22Rv1 (cell line): ENCODE data around the gene HIPK2.
A peak's percentile ranks its signal among the peaks of the same experiment; 100 is the strongest.

Experiments
- H3K27ac ChIP-seq: fragments of 450-650 bp; 2 replicates; pipeline ENCODE4 v1.5.1; 2017
- ZFX ChIP-seq: fragments of 450-650 bp; IDR thresholded peaks from 2 replicates; pipeline ENCODE4 v1.6.1; 2017; ENCODE audit warnings: antibody characterized with exemption, borderline replicate concordance
- TF ChIP-seq, protein P1 (sequence below): fragments of 450-650 bp; IDR thresholded peaks from 2 replicates; pipeline ENCODE4 v1.5.1; 2017; ENCODE audit warnings: mild to moderate bottlenecking

The HIPK2 gene

DNA sequence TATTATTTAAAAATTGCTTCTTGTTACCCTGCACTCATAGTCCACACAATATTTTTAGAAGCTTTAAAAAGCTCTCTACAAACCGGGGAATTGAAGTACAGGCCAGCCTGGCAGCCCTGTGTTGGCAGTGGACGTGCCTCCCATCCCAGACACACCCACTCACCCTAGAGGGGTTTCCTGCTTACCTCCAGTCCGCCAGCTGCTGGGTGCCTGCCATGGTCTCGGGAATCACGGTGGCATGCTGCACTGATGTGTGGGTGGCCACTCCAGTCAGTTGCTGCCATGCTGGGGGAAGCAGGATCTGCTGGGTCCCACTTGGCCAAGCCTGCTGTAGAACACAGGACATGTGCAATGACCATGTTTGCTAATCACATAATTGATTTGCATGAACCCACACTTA lies 173.9 kb downstream of the HIPK2 start:
- no peak for TF ChIP-seq ZFX
- H3K27ac ChIP-seq, result no peak overlapping the region

DNA sequence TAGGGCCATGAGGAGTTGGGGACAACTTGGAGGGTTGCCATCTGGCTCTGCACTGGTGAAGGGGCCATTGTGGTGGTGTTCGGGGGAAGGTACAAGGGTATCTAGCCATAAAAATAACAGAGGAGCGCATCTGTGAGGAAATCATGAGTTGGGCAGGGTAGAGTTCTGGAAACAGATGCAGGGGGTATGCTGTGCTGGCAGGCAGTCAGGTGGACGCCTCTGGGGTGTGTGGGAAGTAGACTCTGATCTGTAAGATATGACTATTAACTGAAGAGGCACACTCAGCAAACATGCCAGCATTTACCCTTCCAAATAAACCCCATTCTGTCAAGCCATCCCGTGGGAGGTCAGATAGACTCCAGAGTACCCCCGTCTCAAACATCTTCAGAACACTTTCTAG lies 174.5 kb downstream of the HIPK2 start:
- TF ChIP-seq, protein P1, sequence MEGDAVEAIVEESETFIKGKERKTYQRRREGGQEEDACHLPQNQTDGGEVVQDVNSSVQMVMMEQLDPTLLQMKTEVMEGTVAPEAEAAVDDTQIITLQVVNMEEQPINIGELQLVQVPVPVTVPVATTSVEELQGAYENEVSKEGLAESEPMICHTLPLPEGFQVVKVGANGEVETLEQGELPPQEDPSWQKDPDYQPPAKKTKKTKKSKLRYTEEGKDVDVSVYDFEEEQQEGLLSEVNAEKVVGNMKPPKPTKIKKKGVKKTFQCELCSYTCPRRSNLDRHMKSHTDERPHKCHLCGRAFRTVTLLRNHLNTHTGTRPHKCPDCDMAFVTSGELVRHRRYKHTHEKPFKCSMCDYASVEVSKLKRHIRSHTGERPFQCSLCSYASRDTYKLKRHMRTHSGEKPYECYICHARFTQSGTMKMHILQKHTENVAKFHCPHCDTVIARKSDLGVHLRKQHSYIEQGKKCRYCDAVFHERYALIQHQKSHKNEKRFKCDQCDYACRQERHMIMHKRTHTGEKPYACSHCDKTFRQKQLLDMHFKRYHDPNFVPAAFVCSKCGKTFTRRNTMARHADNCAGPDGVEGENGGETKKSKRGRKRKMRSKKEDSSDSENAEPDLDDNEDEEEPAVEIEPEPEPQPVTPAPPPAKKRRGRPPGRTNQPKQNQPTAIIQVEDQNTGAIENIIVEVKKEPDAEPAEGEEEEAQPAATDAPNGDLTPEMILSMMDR, result no peak
- TF ChIP-seq ZFX, result no peak
- H3K27ac ChIP-seq, result no peak overlapping the region

DNA sequence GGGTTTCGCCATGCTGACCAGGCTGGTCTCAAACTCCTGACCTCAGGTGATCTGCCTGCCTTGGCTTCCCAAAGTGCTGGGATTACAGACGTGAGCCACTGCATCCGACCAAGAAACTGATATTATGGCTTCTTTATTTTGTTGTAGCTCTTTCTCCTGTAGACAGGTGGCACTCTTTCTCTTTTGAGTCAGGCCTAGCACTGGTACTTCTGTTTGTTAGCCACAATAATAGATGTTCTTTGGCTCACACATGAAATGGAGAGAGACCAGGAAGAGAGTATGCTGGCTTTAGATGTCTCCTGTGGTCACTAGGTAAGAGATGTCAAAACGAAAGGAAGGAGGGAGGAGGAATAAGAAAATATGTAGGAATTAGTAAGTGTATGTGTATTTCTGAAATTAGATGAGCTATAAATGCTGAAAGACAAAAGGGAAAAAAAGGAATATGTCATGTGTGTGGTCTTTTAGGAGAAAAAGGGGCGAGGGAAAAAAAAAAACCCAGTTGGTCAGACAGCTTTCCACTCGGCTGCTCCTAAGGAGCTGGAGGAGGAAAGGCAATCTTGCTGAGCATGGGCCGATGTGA lies 175.6 kb downstream of the HIPK2 start:
- H3K27ac ChIP-seq, result no peak overlapping the region
- TF ChIP-seq, protein P1, result peak; percentile 89
- no peak for TF ChIP-seq ZFX

GRCh38 chr7:139601176-139601575 lies 176.6 kb downstream of the HIPK2 start:
- H3K27ac ChIP-seq, result no peak overlapping the region
- TF ChIP-seq ZFX, result no peak
- TF ChIP-seq, protein P1, result no peak

DNA sequence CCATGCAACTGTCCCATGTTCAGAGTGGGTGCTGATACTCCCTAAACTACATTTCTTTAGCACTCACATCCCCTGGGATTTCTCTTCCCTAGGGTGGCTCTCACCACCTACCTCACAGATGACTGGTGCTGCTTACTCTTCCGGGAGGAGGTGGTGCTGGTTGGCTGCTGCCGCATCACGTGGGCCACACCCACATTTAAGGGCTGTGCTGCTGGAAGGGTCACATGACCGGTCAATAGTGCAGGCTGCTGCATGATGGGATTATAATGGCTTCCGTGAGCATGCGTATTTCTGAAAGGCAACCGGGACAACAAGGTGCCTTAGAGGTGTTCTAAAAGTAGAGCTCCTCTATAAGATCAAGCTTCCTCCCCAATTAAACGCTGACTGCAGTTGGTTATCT lies 177.5 kb downstream of the HIPK2 start:
- TF ChIP-seq ZFX, result no peak
- TF ChIP-seq, protein P1, result no peak
- H3K27ac ChIP-seq, result no peak overlapping the region

GRCh38 chr7:139598642-139599041 lies 179.2 kb downstream of the HIPK2 start:
- H3K27ac ChIP-seq, result no peak overlapping the region
- TF ChIP-seq, protein P1, result no peak
- TF ChIP-seq ZFX, result no peak

DNA sequence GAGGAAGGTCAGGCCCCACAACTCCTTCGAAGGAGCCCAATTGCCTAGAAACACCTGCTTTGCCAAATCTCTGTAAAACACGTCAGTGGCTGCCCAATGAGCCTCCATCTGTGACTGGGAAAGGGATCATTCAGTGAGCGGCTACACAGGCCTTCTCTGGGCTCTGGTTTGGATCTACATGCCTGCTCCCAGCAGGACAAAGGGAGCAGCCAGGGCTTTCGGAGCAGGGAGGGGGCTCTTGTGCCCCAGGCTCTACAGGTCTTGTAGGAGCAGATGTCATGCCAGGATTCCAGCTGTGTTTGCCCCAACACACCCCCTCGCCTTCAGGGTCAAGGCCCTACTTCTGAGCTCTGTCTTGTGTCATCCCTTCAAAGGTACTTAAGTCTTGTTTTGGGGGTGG lies 180.8 kb downstream of the HIPK2 start:
- H3K27ac ChIP-seq, result no peak overlapping the region
- TF ChIP-seq ZFX, result no peak
- TF ChIP-seq, protein P1, result no peak

GRCh38 chr7:139596626-139597025 lies 181.2 kb downstream of the HIPK2 start:
- TF ChIP-seq ZFX, result no peak
- TF ChIP-seq, protein P1, result no peak
- no peak overlapping the region for H3K27ac ChIP-seq
